Measurements from ENCODE around the gene CYP2W1.

CYP2W1 gene

DNA sequence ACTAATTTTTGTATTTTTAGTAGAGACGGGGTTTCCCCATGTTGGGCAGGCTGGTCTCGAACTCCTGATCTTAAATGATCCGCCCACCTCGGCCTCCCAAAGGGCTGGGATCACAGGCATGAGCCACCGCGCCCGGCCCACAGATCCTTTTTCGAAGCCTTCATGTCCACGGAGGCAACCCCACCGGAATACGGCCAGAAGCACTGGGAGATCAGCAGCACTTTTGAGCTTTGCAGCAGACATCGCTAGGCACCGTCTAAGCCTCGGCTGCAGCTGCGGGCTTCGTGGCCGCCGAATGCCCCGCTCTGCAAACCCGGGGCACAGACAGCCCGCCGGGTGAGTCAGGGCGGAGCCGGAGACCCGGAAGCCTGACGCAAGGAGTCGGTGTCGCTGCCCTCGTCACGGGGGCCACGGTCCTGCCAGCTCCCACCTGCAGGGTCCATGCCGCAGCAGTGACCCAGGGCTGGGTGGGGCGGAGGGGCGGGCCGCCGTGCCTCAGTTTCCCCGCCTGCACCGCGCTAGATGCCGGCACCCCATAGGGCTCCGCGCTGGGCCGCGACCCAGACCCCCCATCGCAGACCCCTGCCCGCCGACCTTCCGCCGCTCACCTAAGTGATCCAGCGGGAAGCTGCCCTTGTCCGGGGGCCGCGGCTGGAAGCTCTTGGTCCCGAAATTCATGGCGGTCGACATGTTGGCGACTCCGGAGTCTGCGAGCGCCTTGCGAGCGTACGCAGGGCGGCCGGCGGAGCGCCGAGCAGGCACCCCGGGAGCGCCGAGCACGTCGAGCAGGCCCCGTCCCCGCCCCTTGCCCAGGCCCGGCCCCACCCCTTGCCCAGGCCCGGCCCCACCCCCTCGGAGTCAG lies 7.9 kb upstream of the CYP2W1 start, which contains the start of gene COX19 (continued):
- TF ChIP-seq, protein P1, sequence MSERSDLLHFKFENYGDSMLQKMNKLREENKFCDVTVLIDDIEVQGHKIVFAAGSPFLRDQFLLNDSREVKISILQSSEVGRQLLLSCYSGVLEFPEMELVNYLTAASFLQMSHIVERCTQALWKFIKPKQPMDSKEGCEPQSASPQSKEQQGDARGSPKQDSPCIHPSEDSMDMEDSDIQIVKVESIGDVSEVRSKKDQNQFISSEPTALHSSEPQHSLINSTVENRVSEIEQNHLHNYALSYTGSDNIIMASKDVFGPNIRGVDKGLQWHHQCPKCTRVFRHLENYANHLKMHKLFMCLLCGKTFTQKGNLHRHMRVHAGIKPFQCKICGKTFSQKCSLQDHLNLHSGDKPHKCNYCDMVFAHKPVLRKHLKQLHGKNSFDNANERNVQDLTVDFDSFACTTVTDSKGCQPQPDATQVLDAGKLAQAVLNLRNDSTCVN (tag by site-specific recombination; optimal IDR thresholded peaks at IDR 0.05), result peak; percentile 37
- TF ChIP-seq YY1 (tag by site-specific recombination; IDR thresholded peaks at IDR 0.05), result peak; percentile 85
- no peak for TF ChIP-seq ZNF658 (tag by site-specific recombination; IDR thresholded peaks at IDR 0.05)
- no peak for TF ChIP-seq ZNF654 (tag by site-specific recombination; IDR thresholded peaks at IDR 0.05; ENCODE audit: low read depth)
- TF ChIP-seq, protein P2, sequence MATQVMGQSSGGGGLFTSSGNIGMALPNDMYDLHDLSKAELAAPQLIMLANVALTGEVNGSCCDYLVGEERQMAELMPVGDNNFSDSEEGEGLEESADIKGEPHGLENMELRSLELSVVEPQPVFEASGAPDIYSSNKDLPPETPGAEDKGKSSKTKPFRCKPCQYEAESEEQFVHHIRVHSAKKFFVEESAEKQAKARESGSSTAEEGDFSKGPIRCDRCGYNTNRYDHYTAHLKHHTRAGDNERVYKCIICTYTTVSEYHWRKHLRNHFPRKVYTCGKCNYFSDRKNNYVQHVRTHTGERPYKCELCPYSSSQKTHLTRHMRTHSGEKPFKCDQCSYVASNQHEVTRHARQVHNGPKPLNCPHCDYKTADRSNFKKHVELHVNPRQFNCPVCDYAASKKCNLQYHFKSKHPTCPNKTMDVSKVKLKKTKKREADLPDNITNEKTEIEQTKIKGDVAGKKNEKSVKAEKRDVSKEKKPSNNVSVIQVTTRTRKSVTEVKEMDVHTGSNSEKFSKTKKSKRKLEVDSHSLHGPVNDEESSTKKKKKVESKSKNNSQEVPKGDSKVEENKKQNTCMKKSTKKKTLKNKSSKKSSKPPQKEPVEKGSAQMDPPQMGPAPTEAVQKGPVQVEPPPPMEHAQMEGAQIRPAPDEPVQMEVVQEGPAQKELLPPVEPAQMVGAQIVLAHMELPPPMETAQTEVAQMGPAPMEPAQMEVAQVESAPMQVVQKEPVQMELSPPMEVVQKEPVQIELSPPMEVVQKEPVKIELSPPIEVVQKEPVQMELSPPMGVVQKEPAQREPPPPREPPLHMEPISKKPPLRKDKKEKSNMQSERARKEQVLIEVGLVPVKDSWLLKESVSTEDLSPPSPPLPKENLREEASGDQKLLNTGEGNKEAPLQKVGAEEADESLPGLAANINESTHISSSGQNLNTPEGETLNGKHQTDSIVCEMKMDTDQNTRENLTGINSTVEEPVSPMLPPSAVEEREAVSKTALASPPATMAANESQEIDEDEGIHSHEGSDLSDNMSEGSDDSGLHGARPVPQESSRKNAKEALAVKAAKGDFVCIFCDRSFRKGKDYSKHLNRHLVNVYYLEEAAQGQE (tag by site-specific recombination; IDR thresholded peaks at IDR 0.05), result no peak
- TF ChIP-seq EGR2 (tag by site-specific recombination; IDR thresholded peaks at IDR 0.05; ENCODE audit: low read depth), result peak; percentile 38
- no peak for TF ChIP-seq ZNF558 (tag by site-specific recombination; IDR thresholded peaks at IDR 0.05)
- peak; percentile 63 for TF ChIP-seq KLF8 (tag by site-specific recombination; IDR thresholded peaks at IDR 0.05)
- TF ChIP-seq ZNF433 (tag by site-specific recombination; IDR thresholded peaks at IDR 0.05; ENCODE audit: low read depth), result no peak
- TF ChIP-seq, protein P3, sequence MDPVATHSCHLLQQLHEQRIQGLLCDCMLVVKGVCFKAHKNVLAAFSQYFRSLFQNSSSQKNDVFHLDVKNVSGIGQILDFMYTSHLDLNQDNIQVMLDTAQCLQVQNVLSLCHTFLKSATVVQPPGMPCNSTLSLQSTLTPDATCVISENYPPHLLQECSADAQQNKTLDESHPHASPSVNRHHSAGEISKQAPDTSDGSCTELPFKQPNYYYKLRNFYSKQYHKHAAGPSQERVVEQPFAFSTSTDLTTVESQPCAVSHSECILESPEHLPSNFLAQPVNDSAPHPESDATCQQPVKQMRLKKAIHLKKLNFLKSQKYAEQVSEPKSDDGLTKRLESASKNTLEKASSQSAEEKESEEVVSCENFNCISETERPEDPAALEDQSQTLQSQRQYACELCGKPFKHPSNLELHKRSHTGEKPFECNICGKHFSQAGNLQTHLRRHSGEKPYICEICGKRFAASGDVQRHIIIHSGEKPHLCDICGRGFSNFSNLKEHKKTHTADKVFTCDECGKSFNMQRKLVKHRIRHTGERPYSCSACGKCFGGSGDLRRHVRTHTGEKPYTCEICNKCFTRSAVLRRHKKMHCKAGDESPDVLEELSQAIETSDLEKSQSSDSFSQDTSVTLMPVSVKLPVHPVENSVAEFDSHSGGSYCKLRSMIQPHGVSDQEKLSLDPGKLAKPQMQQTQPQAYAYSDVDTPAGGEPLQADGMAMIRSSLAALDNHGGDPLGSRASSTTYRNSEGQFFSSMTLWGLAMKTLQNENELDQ (tag by site-specific recombination; IDR thresholded peaks at IDR 0.05; ENCODE audit: low read depth), result no peak
- TF ChIP-seq TRIM28 (IDR thresholded peaks at IDR 0.05; ENCODE audit: borderline replicate concordance, low read length), result no peak
- TF ChIP-seq ZNF843 (tag by site-specific recombination; IDR thresholded peaks at IDR 0.05), result peak; percentile 39; the same call in 1 of the 2 replicates
- TF ChIP-seq GLI2 (tag by site-specific recombination; IDR thresholded peaks at IDR 0.05; ENCODE audit: borderline replicate concordance, low read depth), result no peak
- TF ChIP-seq MYNN (tag by site-specific recombination; IDR thresholded peaks at IDR 0.05; ENCODE audit: borderline replicate concordance), result no peak
- no peak; the same call in 1 of the 2 replicates for TF ChIP-seq ZNF394 (tag by site-specific recombination; IDR thresholded peaks at IDR 0.05; ENCODE audit: borderline replicate concordance)
- TF ChIP-seq ZEB2 (tag by site-specific recombination; IDR thresholded peaks at IDR 0.05), result peak; percentile 47; the same call in 1 of the 2 replicates
- TF ChIP-seq ZNF837 (tag by site-specific recombination; IDR thresholded peaks at IDR 0.05), result no peak
- no peak for TF ChIP-seq ZNF341 (tag by site-specific recombination; IDR thresholded peaks at IDR 0.05; ENCODE audit: low read depth)
- peak; percentile 80; the same call in 1 of the 2 replicates for TF ChIP-seq YY2 (tag by site-specific recombination; IDR thresholded peaks at IDR 0.05)
- TF ChIP-seq ZSCAN16 (tag by site-specific recombination; IDR thresholded peaks at IDR 0.05), result no peak
- no peak for TF ChIP-seq ZNF510 (tag by site-specific recombination; IDR thresholded peaks at IDR 0.05; ENCODE audit: insufficient replicate concordance)
- no peak for TF ChIP-seq GFI1B (tag by site-specific recombination; IDR thresholded peaks at IDR 0.05)
- no peak for TF ChIP-seq MEIS1 (CRISPR knock-in tag; IDR thresholded peaks at IDR 0.05; ENCODE audit: borderline replicate concordance)
- no peak for TF ChIP-seq ZNF239 (tag by site-specific recombination; IDR thresholded peaks at IDR 0.05)
- TF ChIP-seq ZNF830 (tag by site-specific recombination; IDR thresholded peaks at IDR 0.05; ENCODE audit: low read depth), result no peak
- TF ChIP-seq, protein P4, sequence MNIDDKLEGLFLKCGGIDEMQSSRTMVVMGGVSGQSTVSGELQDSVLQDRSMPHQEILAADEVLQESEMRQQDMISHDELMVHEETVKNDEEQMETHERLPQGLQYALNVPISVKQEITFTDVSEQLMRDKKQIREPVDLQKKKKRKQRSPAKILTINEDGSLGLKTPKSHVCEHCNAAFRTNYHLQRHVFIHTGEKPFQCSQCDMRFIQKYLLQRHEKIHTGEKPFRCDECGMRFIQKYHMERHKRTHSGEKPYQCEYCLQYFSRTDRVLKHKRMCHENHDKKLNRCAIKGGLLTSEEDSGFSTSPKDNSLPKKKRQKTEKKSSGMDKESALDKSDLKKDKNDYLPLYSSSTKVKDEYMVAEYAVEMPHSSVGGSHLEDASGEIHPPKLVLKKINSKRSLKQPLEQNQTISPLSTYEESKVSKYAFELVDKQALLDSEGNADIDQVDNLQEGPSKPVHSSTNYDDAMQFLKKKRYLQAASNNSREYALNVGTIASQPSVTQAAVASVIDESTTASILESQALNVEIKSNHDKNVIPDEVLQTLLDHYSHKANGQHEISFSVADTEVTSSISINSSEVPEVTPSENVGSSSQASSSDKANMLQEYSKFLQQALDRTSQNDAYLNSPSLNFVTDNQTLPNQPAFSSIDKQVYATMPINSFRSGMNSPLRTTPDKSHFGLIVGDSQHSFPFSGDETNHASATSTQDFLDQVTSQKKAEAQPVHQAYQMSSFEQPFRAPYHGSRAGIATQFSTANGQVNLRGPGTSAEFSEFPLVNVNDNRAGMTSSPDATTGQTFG (tag by site-specific recombination; IDR thresholded peaks at IDR 0.05; ENCODE audit: borderline replicate concordance), result no peak
- no peak for TF ChIP-seq ZNF114 (tag by site-specific recombination; IDR thresholded peaks at IDR 0.05)
- TF ChIP-seq ZNF791 (tag by site-specific recombination; IDR thresholded peaks at IDR 0.05), result no peak
- TF ChIP-seq, protein P5, sequence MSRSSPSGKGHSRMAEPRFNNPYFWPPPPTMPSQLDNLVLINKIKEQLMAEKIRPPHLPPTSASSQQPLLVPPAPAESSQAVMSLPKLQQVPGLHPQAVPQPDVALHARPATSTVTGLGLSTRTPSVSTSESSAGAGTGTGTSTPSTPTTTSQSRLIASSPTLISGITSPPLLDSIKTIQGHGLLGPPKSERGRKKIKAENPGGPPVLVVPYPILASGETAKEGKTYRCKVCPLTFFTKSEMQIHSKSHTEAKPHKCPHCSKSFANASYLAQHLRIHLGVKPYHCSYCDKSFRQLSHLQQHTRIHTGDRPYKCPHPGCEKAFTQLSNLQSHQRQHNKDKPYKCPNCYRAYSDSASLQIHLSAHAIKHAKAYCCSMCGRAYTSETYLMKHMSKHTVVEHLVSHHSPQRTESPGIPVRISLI (tag by site-specific recombination; IDR thresholded peaks at IDR 0.05), result no peak

All from HEK293 (cell line).